GM23248 (cell line): ENCODE data around the gene NGEF. TPM values are rescaled to one million over a fixed set of nuclear protein-coding genes. Genes with fewer than 3 reads are reported as not detected.
A peak's percentile ranks its signal among the peaks of the same experiment; 100 is the strongest.

ENCODE experiments used
- DNase-seq: peaks from one replicate; pipeline ENCODE4 v3.0.0-alpha.2; 2015
- H2AFZ ChIP-seq: fragments of 200-600 bp; sonication (generic); 2 replicates; pipeline ENCODE4 v1.6.1; 2016; ENCODE audit warnings: antibody characterized with exemption
- H3F3A ChIP-seq: fragments of 200-600 bp; sonication (generic); 2 replicates; pipeline ENCODE4 v1.6.1; 2016; ENCODE audit warnings: mild to moderate bottlenecking, antibody characterized with exemption, mixed run types; ENCODE audit not compliant: insufficient read depth
- H3K27ac ChIP-seq: fragments of 200-600 bp; sonication (generic); 2 replicates; pipeline ENCODE4 v1.5.1; 2016; ENCODE audit warnings: mild to moderate bottlenecking
- H3K27me3 ChIP-seq: fragments of 200-600 bp; sonication (generic); replicated peaks from 2 replicates; pipeline ENCODE4 v1.6.1; 2016; ENCODE audit warnings: mild to moderate bottlenecking; ENCODE audit not compliant: insufficient read depth
- H3K36me3 ChIP-seq: fragments of 200-600 bp; sonication (generic); 2 replicates; pipeline ENCODE4 v1.6.1; 2016; ENCODE audit warnings: low read depth, mild to moderate bottlenecking
- H3K4me1 ChIP-seq: fragments of 200-600 bp; sonication (generic); 2 replicates; pipeline ENCODE4 v1.6.1; 2016; ENCODE audit warnings: mild to moderate bottlenecking; ENCODE audit not compliant: insufficient read depth
- H3K4me2 ChIP-seq: fragments of 200-600 bp; sonication (generic); one replicate; pipeline ENCODE4 v1.6.1; 2016; ENCODE audit warnings: mild to moderate bottlenecking; ENCODE audit not compliant: unreplicated experiment
- H3K4me3 ChIP-seq: fragments of 200-600 bp; sonication (generic); 2 replicates; pipeline ENCODE4 v1.5.1; 2016; ENCODE audit warnings: mild to moderate bottlenecking
- H3K79me2 ChIP-seq: fragments of 200-600 bp; sonication (generic); 2 replicates; pipeline ENCODE4 v1.6.1; 2016; ENCODE audit warnings: mild to moderate bottlenecking; ENCODE audit not compliant: insufficient read depth
- H3K9ac ChIP-seq: fragments of 200-600 bp; sonication (generic); 2 replicates; pipeline ENCODE4 v1.6.1; 2016; ENCODE audit warnings: mild to moderate bottlenecking
- H3K9me2 ChIP-seq: fragments of 200-600 bp; sonication (generic); 2 replicates; pipeline ENCODE4 v1.6.1; 2016; ENCODE audit warnings: mixed run types, mild to moderate bottlenecking, moderate library complexity; ENCODE audit not compliant: insufficient read depth
- H3K9me3 ChIP-seq: fragments of 200-600 bp; sonication (generic); one replicate; pipeline ENCODE4 v1.6.1; 2017; ENCODE audit warnings: low read depth
- H4K20me1 ChIP-seq: fragments of 200-600 bp; sonication (generic); 2 replicates; pipeline ENCODE4 v1.6.0; 2016; ENCODE audit not compliant: insufficient read depth
- EZH2 ChIP-seq: fragments of 200-600 bp; sonication (generic); IDR thresholded peaks from 2 replicates; pipeline ENCODE4 v1.6.1; 2018; ENCODE audit warnings: antibody characterized with exemption, mild to moderate bottlenecking; ENCODE audit not compliant: insufficient read depth, poor library complexity, severe bottlenecking
- EZH2phosphoT487 ChIP-seq: fragments of 200-600 bp; sonication (generic); IDR thresholded peaks from 2 replicates; pipeline ENCODE4 v1.6.1; 2018; ENCODE audit warnings: antibody characterized with exemption, moderate library complexity, mild to moderate bottlenecking, low read depth; ENCODE audit not compliant: insufficient read depth
- WGBS, 2 experiments: methylation state at CpG; one replicate each; pipeline ENCODE4 v1.1.6; 2015 to 2017; ENCODE audit warnings: low lambda C conversion rate in 2 of 2, low coverage in 1 of 2; ENCODE audit errors: missing lambda C conversion rate in 2 of 2; 5-methylcytosine and 5-hydroxymethylcytosine counted together
- in situ Hi-C: fragments of 300-500 bp; cut with MboI; formaldehyde crosslinking; loops from 2 replicates; pipeline ENCODE4 v1.15.0; 2020
- polyA plus RNA-seq: library from polyadenylated mRNA; unstranded; fragments of >200 nt; fragmentation: Nextera tagmentation; extraction: Ambion mirVana; gene quantifications from 2 replicates; pipeline ENCODE4 v1.2.1, GENCODE V29; 2016
- total RNA-seq: library from RNA; depleted of rRNA; stranded (reverse); fragments of >200 nt; shearing (Covaris generic); gene quantifications from 2 replicates; pipeline ENCODE4 v1.2.3, GENCODE V29; 2014

NGEF gene
- total and polyA plus RNA-seq, 2 experiments from 2014 or later: 0.43 TPM; not detected in 1

GRCh38 chr2:232888839-232889529 is 124.1 kb downstream of the NGEF start:
- H3K27ac ChIP-seq: no peak overlapping the region
- no peak overlapping the region for H3K4me3 ChIP-seq
- H3F3A ChIP-seq: no peaks in the 10 kb centered on the region
- DNase-seq: no peak
- H3K27me3 ChIP-seq: 0 out of 2 replicates have a peak, but pooled peaks cover 3% of the 10 kb centered on the region
- H3K9ac ChIP-seq: no peak overlapping the region
- H4K20me1 ChIP-seq: no peaks in the 10 kb centered on the region
- H3K9me2 ChIP-seq: no peaks in the 10 kb centered on the region
- H3K36me3 ChIP-seq: no peaks in the 10 kb centered on the region
- no peak overlapping the region for H3K4me2 ChIP-seq
- peaks cover 5% of the 10 kb centered on the region for H3K4me1 ChIP-seq
- H3K79me2 ChIP-seq: no peaks in the 10 kb centered on the region
- in situ Hi-C loops: no loop called here
- H2AFZ ChIP-seq: no peak overlapping the region
- WGBS, 2 experiments: 73 to 75% methylated on average over 14 of the region's 14 CpGs
- TF ChIP-seq EZH2phosphoT487: no peak
- TF ChIP-seq EZH2: no peak
- H3K9me3 ChIP-seq: no peaks in the 10 kb centered on the region

GRCh38 chr2:232888099-232888836 is 124.8 kb downstream of the NGEF start:
- no peaks in the 10 kb centered on the region for H3K36me3 ChIP-seq
- H2AFZ ChIP-seq: no peak overlapping the region
- H3K4me3 ChIP-seq: no peak overlapping the region
- DNase-seq: no peak
- H3K4me2 ChIP-seq: no peak overlapping the region
- peaks cover 5% of the 10 kb centered on the region for H3K4me1 ChIP-seq
- no peaks in the 10 kb centered on the region for H3K9me2 ChIP-seq
- H3K9me3 ChIP-seq: no peaks in the 10 kb centered on the region
- in situ Hi-C loops: no loop called here
- H3K79me2 ChIP-seq: no peaks in the 10 kb centered on the region
- no peak overlapping the region for H3K9ac ChIP-seq
- no peaks in the 10 kb centered on the region for H4K20me1 ChIP-seq
- H3K27ac ChIP-seq: no peak overlapping the region
- TF ChIP-seq EZH2phosphoT487: no peak
- no peak for TF ChIP-seq EZH2
- 64 to 70% methylated on average over 21 of the region's 21 CpGs for WGBS, 2 experiments
- no peaks in the 10 kb centered on the region for H3F3A ChIP-seq
- H3K27me3 ChIP-seq: 0 out of 2 replicates have a peak, but pooled peaks cover 3% of the 10 kb centered on the region

GRCh38 chr2:232887171-232887850 is 125.7 kb downstream of the NGEF start:
- 0 out of 2 replicates have a peak, but pooled peaks cover 3% of the 10 kb centered on the region for H3K27me3 ChIP-seq
- TF ChIP-seq EZH2phosphoT487 (no peak), EZH2 (no peak)
- no peaks in the 10 kb centered on the region for H3F3A ChIP-seq
- no peaks in the 10 kb centered on the region for H3K9me2 ChIP-seq
- no peak overlapping the region for H3K27ac ChIP-seq
- peak; percentile 28 for DNase-seq
- no peak overlapping the region for H3K4me3 ChIP-seq
- WGBS, 2 experiments: 59 to 65% methylated on average over 15 of the region's 15 CpGs
- H3K36me3 ChIP-seq: no peaks in the 10 kb centered on the region
- H3K4me2 ChIP-seq: no peak overlapping the region
- in situ Hi-C loops: no loop called here
- no peaks in the 10 kb centered on the region for H3K79me2 ChIP-seq
- H3K4me1 ChIP-seq: peaks cover 5% of the 10 kb centered on the region
- H3K9me3 ChIP-seq: no peaks in the 10 kb centered on the region
- H4K20me1 ChIP-seq: no peaks in the 10 kb centered on the region
- no peak overlapping the region for H2AFZ ChIP-seq
- H3K9ac ChIP-seq: no peak overlapping the region

- no peaks in the 10 kb centered on the region for H3K36me3 ChIP-seq
- H3K4me3 ChIP-seq: no peak overlapping the region
- DNase-seq: no peak
- no peak overlapping the region for H2AFZ ChIP-seq
- H3K27me3 ChIP-seq: 0 out of 2 replicates have a peak, but pooled peaks cover 3% of the 10 kb centered on the region
- H3K4me1 ChIP-seq: peaks cover 5% of the 10 kb centered on the region
- in situ Hi-C loops: no loop called here
- 60 to 66% methylated on average over 7 of the region's 7 CpGs for WGBS, 2 experiments
- no peak overlapping the region for H3K27ac ChIP-seq
- TF ChIP-seq EZH2: no peak
- no peak for TF ChIP-seq EZH2phosphoT487
- no peaks in the 10 kb centered on the region for H3K9me3 ChIP-seq
- no peaks in the 10 kb centered on the region for H3K79me2 ChIP-seq
- no peak overlapping the region for H3K9ac ChIP-seq
- H4K20me1 ChIP-seq: no peaks in the 10 kb centered on the region
- H3K9me2 ChIP-seq: no peaks in the 10 kb centered on the region
- no peak overlapping the region for H3K4me2 ChIP-seq
- H3F3A ChIP-seq: no peaks in the 10 kb centered on the region
Measured at GRCh38 chr2:232886632-232887031, 126.4 kb downstream of the NGEF start.
